K562 (cell line): ENCODE measurements around the gene TRAF3IP1. TPM values are rescaled to one million over a fixed set of nuclear protein-coding genes. Genes with fewer than 3 reads are reported as not detected.
A peak's percentile ranks its signal among the peaks of the same experiment; 100 is the strongest.

ENCODE experiments used
- ATAC-seq: fragments of 200-7000 bp; cut with Tn5 transposase; 3 replicates; pipeline ENCODE4 v1.9.1; 2020; ENCODE audit warnings: moderate library complexity
- BruUV-seq: library from RNA; stranded (reverse); fragments of 400-500 nt; replicated peaks from 2 replicates; lab custom pipeline; 2021; lab: Mats Ljungman, UMichigan
- CTCF ChIA-PET: fragments of 300-600 bp; formaldehyde crosslinking; extraction: SDS; loops from one replicate; lab custom pipeline; 2021; ENCODE audit warnings: low intra/inter-chr PET ratio; lab: Yijun Ruan, JAX
- POLR2A ChIA-PET: fragments of 300-600, 350-650 bp; sonication (Branson Sonifier 250); formaldehyde crosslinking; extraction: SDS; loops from one replicate; lab custom pipeline; 2021; ENCODE audit warnings: antibody characterized with exemption, inconsistent platforms; lab: Yijun Ruan, JAX
- DNase-seq, 4 experiments: peaks; one replicate each; pipeline versions ENCODE4 v3.0.0 to v3.0.0-alpha.2; 2011 to 2018; ENCODE audit warnings: low spot score in 3 of 4, mixed read lengths in 3 of 4; ENCODE audit errors: extremely low read depth in 1 of 4
- FAIRE-seq: peaks from 2 replicates; lab custom pipeline; 2011; peaks lifted over from hg19 to GRCh38; lab: Jason Lieb, UNC
- H2AFZ ChIP-seq: 2 replicates; pipeline ENCODE4 v1.6.0; 2011; ENCODE audit warnings: low read depth, low read length, control low read depth, inconsistent platforms
- H3K27ac ChIP-seq: fragments of 200-600 bp; 3 replicates; pipeline ENCODE4 v1.8.0; 2011; ENCODE audit warnings: low read depth, mild to moderate bottlenecking, control low read depth, inconsistent platforms, low read length, moderate library complexity, mixed read lengths; ENCODE audit errors: extremely low read depth
- H3K27me3 ChIP-seq, 2 experiments: fragments of 300-600 bp in 1 of 2; 2 replicates in 1 of 2; 3 replicates in 1 of 2; pipeline versions ENCODE4 v1.6.0 to v1.8.0; 2011; ENCODE audit warnings: inconsistent platforms in 2 of 2, low read length in 2 of 2, mild to moderate bottlenecking in 1 of 2, mixed read lengths in 1 of 2, moderate library complexity in 1 of 2; ENCODE audit not compliant: control insufficient read depth in 2 of 2, insufficient read depth in 2 of 2
- H3K36me3 ChIP-seq: fragments of 300-600 bp; 3 replicates; pipeline ENCODE4 v1.8.0; 2011; ENCODE audit warnings: mild to moderate bottlenecking, low read length, inconsistent platforms; ENCODE audit not compliant: control insufficient read depth, insufficient read depth
- H3K4me1 ChIP-seq, 2 experiments: fragments of 200-600 bp in 1 of 2; replicated peaks in 1 of 2; 2 replicates in 1 of 2; 3 replicates in 1 of 2; pipeline versions ENCODE4 v1.5.1 to v1.8.0; 2011; ENCODE audit warnings: inconsistent platforms in 2 of 2, low read length in 2 of 2, mild to moderate bottlenecking in 1 of 2, mixed read lengths in 1 of 2, moderate library complexity in 1 of 2; ENCODE audit not compliant: control insufficient read depth in 2 of 2, insufficient read depth in 2 of 2
- H3K4me2 ChIP-seq: 2 replicates; pipeline ENCODE4 v1.6.1; 2011; ENCODE audit warnings: low read length, control low read depth, inconsistent platforms, mixed read lengths; ENCODE audit not compliant: insufficient read depth
- H3K4me3 ChIP-seq: fragments of 200-600 bp; sonication (generic), shearing (Covaris generic); 2 replicates; pipeline ENCODE4 v1.5.1; 2016; ENCODE audit warnings: control low read depth, inconsistent platforms
- H3K79me2 ChIP-seq: fragments of 200-600 bp; 3 replicates; pipeline ENCODE4 v1.8.0; 2011; ENCODE audit warnings: low read length, inconsistent platforms; ENCODE audit not compliant: control insufficient read depth, insufficient read depth
- H3K9ac ChIP-seq, 2 experiments: 2 replicates each; pipeline versions ENCODE4 v1.6.0 to v1.6.1; 2011; ENCODE audit warnings: low read depth in 2 of 2, low read length in 2 of 2, control low read depth in 1 of 2, inconsistent platforms in 1 of 2, mild to moderate bottlenecking in 1 of 2, mixed read lengths in 1 of 2; ENCODE audit not compliant: insufficient read depth in 1 of 2
- H3K9me1 ChIP-seq: one replicate; pipeline ENCODE4 v1.6.0; 2011; ENCODE audit warnings: inconsistent platforms, mild to moderate bottlenecking, low read length, moderate library complexity; ENCODE audit not compliant: control insufficient read depth, insufficient read depth
- H3K9me3 ChIP-seq: replicated peaks from 2 replicates; pipeline ENCODE4 v1.5.1; 2011; ENCODE audit warnings: low read depth, low read length, inconsistent platforms; ENCODE audit not compliant: control insufficient read depth, insufficient read depth
- H4K20me1 ChIP-seq: replicated peaks from 2 replicates; pipeline ENCODE4 v1.6.1; 2011; ENCODE audit warnings: low read length, inconsistent platforms, mixed read lengths; ENCODE audit not compliant: control insufficient read depth, insufficient read depth
- FIP1L1 ChIP-seq: fragments of 200-400 bp; formaldehyde crosslinking; IDR thresholded peaks from 2 replicates; pipeline ENCODE4 v1.6.1; 2018; ENCODE audit warnings: mild to moderate bottlenecking, low read depth, low read length; ENCODE audit not compliant: poor library complexity, severe bottlenecking
- GTF3C2 ChIP-seq: IDR thresholded peaks from 3 replicates; pipeline ENCODE4 v1.6.1; 2011; ENCODE audit warnings: borderline replicate concordance, mild to moderate bottlenecking, moderate library complexity; ENCODE audit not compliant: insufficient read length; ENCODE audit errors: extremely low read depth
- PCBP1 ChIP-seq: fragments of 200-400 bp; formaldehyde crosslinking; IDR thresholded peaks from 2 replicates; pipeline ENCODE4 v1.6.1; 2018; ENCODE audit warnings: mild to moderate bottlenecking, low read depth, low read length; ENCODE audit not compliant: poor library complexity, severe bottlenecking
- RBM17 ChIP-seq: fragments of 200-400 bp; formaldehyde crosslinking; IDR thresholded peaks from 2 replicates; pipeline ENCODE4 v1.6.1; 2017; ENCODE audit warnings: low read depth, mild to moderate bottlenecking, low read length, borderline replicate concordance
- RFX5 ChIP-seq: IDR thresholded peaks from 2 replicates; pipeline ENCODE4 v1.6.1; 2011; ENCODE audit warnings: low read depth, mild to moderate bottlenecking, improper control_type of control experiment, low read length
- SAP30 ChIP-seq: fragments of 200-600 bp; sonication (generic); IDR thresholded peaks from 2 replicates; pipeline ENCODE4 v1.6.1; 2012; ENCODE audit warnings: borderline replicate concordance, low read depth, mild to moderate bottlenecking, moderate library complexity, low read length, control low read depth, inconsistent platforms; ENCODE audit not compliant: insufficient read depth, poor library complexity, severe bottlenecking
- SIN3A ChIP-seq, 2 experiments: fragments of 150-350 bp in 1 of 2; IDR thresholded peaks; 2 replicates each; pipeline ENCODE4 v1.6.1; 2011 to 2016; ENCODE audit warnings: borderline replicate concordance in 2 of 2, low read depth in 2 of 2, low read length in 2 of 2, mild to moderate bottlenecking in 2 of 2, moderate library complexity in 2 of 2; ENCODE audit not compliant: control insufficient read depth in 1 of 2
- SIX5 ChIP-seq, 2 experiments: IDR thresholded peaks; 2 replicates each; pipeline ENCODE4 v1.6.1; 2011; ENCODE audit warnings: low read length in 2 of 2, borderline replicate concordance in 1 of 2, low read depth in 1 of 2, mild to moderate bottlenecking in 1 of 2, moderate library complexity in 1 of 2; ENCODE audit not compliant: insufficient read depth in 1 of 2
- TCFL5 ChIP-seq: fragments of 250-450 bp; sonication (Bioruptor Pico); conservative IDR thresholded peaks from 2 replicates; pipeline ENCODE4 v1.6.1; 2021; ENCODE audit warnings: mild to moderate bottlenecking, moderate library complexity, matching md5 sums
- XRCC4 ChIP-seq: IDR thresholded peaks from one replicate; pipeline ENCODE4 v1.6.1; 2011; ENCODE audit not compliant: insufficient read depth, insufficient read length; ENCODE audit errors: extremely low read depth
- ZNF316 ChIP-seq: fragments of 450-650 bp; IDR thresholded peaks from 2 replicates; pipeline ENCODE4 v1.6.1; 2016
- ZNF639 ChIP-seq, 2 experiments: fragments of 200-800 bp in 1 of 2; sonication (Bioruptor generic) in 1 of 2; sonication (generic) in 1 of 2; formaldehyde crosslinking in 1 of 2; IDR thresholded peaks in 1 of 2; conservative IDR thresholded peaks in 1 of 2; 2 replicates each; pipeline versions ENCODE4 v1.5.0 to v1.6.1; 2016 to 2020; ENCODE audit warnings: missing compliant biosample characterization in 1 of 2, missing genetic modification characterization in 1 of 2, missing genetic modification reagents in 1 of 2
- ZNF75A ChIP-seq: fragments of 450-650 bp; formaldehyde crosslinking; IDR thresholded peaks from 2 replicates; pipeline ENCODE4 v1.4.0; 2020; ENCODE audit warnings: mild to moderate bottlenecking
- WGBS: fragments of 100-300 bp; shearing (Covaris generic); methylation state at CpG from one replicate; pipeline ENCODE4 v1.1.6; 2016; ENCODE audit warnings: low coverage, mixed read lengths; ENCODE audit not compliant: insufficient coverage; ENCODE audit errors: missing lambda C conversion rate; 5-methylcytosine and 5-hydroxymethylcytosine counted together
- in situ Hi-C: fragments of 300-500 bp; cut with MboI; formaldehyde crosslinking; loops from 4 replicates; pipeline ENCODE4 v1.15.0; 2018; ENCODE audit warnings: inconsistent platforms, mixed read lengths
- intact Hi-C: fragments of 100-400 bp; cut with micrococcal nuclease; formaldehyde crosslinking; loops from 2 replicates; pipeline ENCODE4 v1.14.2; 2022
- polyA plus RNA-seq, 8 experiments: library from polyadenylated mRNA; depleted of rRNA in 4 of 8; stranded (reverse) in 5 of 8; unstranded in 3 of 8; fragments of >200 nt; fragmentation: Nextera tagmentation in 2 of 8; fragmentation: Illumina TruSeq in 1 of 8; extraction: Ambion mirVana in 2 of 8; extraction: Trizol in 1 of 8; gene quantifications; 2 replicates each; pipeline versions ENCODE4 v1.2.1 to v1.2.3, GENCODE V29; 2011 to 2014; ENCODE audit warnings: inconsistent platforms in 1 of 8, missing spikeins in 1 of 8
- total RNA-seq, 7 experiments: library from RNA; depleted of rRNA in 6 of 7; stranded (reverse); fragments of >200 nt in 6 of 7; fragmentation: Illumina TruSeq in 2 of 7; extraction: Trizol in 2 of 7; gene quantifications; 2 replicates each; pipeline versions ENCODE4 v1.2.1 to v1.2.3, GENCODE V29; 2011 to 2021; ENCODE audit warnings: low replicate concordance in 1 of 7

TRAF3IP1 gene
- total and polyA plus RNA-seq, 9 of the 15 experiments (the other 6 are each of a cell fraction or from before 2014, with no cell fraction given): 1.3 to 7.4 (median 3.4) TPM

- peaks cover 5% of the 10 kb centered on the region; the same call in 1 of the 3 replicates for H3K36me3 ChIP-seq
- H3K4me2 ChIP-seq: peak within 1 kb of the TSS; percentile 85
- H3K9ac ChIP-seq: peak within 1 kb of the TSS; percentile 83 to 97
- peaks cover 3 to 36% of the 10 kb centered on the region in 2 experiments; a peak in 4 of 5 replicates for H3K4me1 ChIP-seq
- ATAC-seq (peak; percentile 64), FAIRE-seq (peak; percentile 32), DNase-seq (peak; percentile 40 to 51 (median 46))
- H4K20me1 ChIP-seq: no peaks in the 10 kb centered on the region; the same call in 1 of the 2 replicates
- peaks cover 50% of the 10 kb centered on the region for H3K79me2 ChIP-seq
- under 1% methylated on average over 40 of the region's 65 CpGs for WGBS
- POLR2A ChIA-PET: interaction anchor here (0.6 to 1.0 kb wide), 2 partner anchors 12 to 28 kb away, joined by 3 read pairs; no protein-coding TSS in a partner anchor
- CTCF ChIA-PET: no interaction called here
- H3K9me1 ChIP-seq: peaks cover 5% of the 10 kb centered on the region
- H2AFZ ChIP-seq: peak within 1 kb of the TSS; percentile 90
- in situ Hi-C loops: no loop called here
- H3K4me3 ChIP-seq: peak within 1 kb of the TSS; percentile 71
- no peaks in the 10 kb centered on the region for H3K9me3 ChIP-seq
- H3K27me3 ChIP-seq: no peaks in the 10 kb centered on the region; a peak in 1 of 5 replicates
- H3K27ac ChIP-seq: peak within 1 kb of the TSS; percentile 84
- intact Hi-C loops: no loop called here
- BruUV-seq: no TSS peak
- TF ChIP-seq RFX5 (peak; percentile 58; the same call in 1 of the 2 replicates), FIP1L1 (no peak), TCFL5 (CRISPR knock-in tag) (no peak), ZNF75A (CRISPR knock-in tag) (no peak), GTF3C2 (no peak), ZNF639 (CRISPR knock-in tag; conservative IDR thresholded peaks at IDR 0.05 in 1 of 2, IDR thresholded peaks at IDR 0.05 in 1 of 2) (no peak), RBM17 (no peak), ZNF316 (no peak), SIX5 (IDR thresholded peaks at IDR 0.05; ENCODE audit: borderline replicate concordance in 1 of 2, insufficient read depth in 1 of 2, low read depth in 1 of 2, low read length in 2 of 2) (no peak), SIN3A (IDR thresholded peaks at IDR 0.05; ENCODE audit: borderline replicate concordance in 2 of 2, control insufficient read depth in 1 of 2, low read depth in 2 of 2, low read length in 2 of 2) (0 out of 4 replicates have a peak, but pooled peaks of 1 of the 2 experiments have one; percentile 20), XRCC4 (no peak), PCBP1 (peak; percentile 24), SAP30 (peak; percentile 63)
Measured at GRCh38 chr2:238287737-238288649, 32.3 kb upstream of the TRAF3IP1 start, which contains the start of gene PER2. Gene PER2 (minus strand): TSS chr2:238288610. CDS start chr2:238277936, 10,674 bp downstream.
